HepG2 (cell line): ENCODE measurements around the gene CDC42EP1. TPM values are rescaled to one million over a fixed set of nuclear protein-coding genes. Genes with fewer than 3 reads are reported as not detected.
"Not testable (repeated sequence)": the region's sequence is repeated elsewhere in the genome, so short reads cannot be mapped to it uniquely, and the experiment has no call there.

Experiments
- ATAC-seq: fragments of 200-7000 bp; cut with Tn5 transposase; 3 replicates; pipeline ENCODE4 v1.9.1; 2020; ENCODE audit warnings: mild to moderate bottlenecking, moderate library complexity
- BruUV-seq: library from RNA; stranded (reverse); fragments of 400-500 nt; replicated peaks from 2 replicates; lab custom pipeline; 2021; lab: Mats Ljungman, UMichigan
- CTCF ChIA-PET: fragments of 300-600 bp; formaldehyde crosslinking; extraction: SDS; loops from one replicate; lab custom pipeline; 2021; ENCODE audit warnings: low total read pairs, inconsistent platforms, low intra/inter-chr PET ratio; lab: Yijun Ruan, JAX
- POLR2A ChIA-PET: fragments of 350-600 bp; sonication (Branson Sonifier 250); formaldehyde crosslinking; loops from one replicate; lab custom pipeline; 2020; ENCODE audit warnings: antibody characterized with exemption, inconsistent platforms; lab: Yijun Ruan, JAX
- DNase-seq: peaks from one replicate; pipeline ENCODE4 v3.0.0-alpha.2; 2015; ENCODE audit warnings: low spot score
- FAIRE-seq: peaks from 3 replicates; lab custom pipeline; 2011; peaks lifted over from hg19 to GRCh38; lab: Jason Lieb, UNC
- H2AFZ ChIP-seq: one replicate; pipeline ENCODE4 v1.6.1; 2011; ENCODE audit warnings: low read length, inconsistent platforms
- H3K27ac ChIP-seq: fragments of 300-600 bp; 3 replicates; pipeline ENCODE4 v1.8.0; 2011; ENCODE audit warnings: mixed run types, mild to moderate bottlenecking, mixed read lengths, low read length, inconsistent platforms; ENCODE audit not compliant: insufficient read depth; ENCODE audit errors: extremely low read length
- H3K27me3 ChIP-seq, 2 experiments: fragments of 200-600 bp in 1 of 2; 2 replicates in 1 of 2; 3 replicates in 1 of 2; pipeline versions ENCODE4 v1.6.0 to v1.8.0; 2011; ENCODE audit warnings: low read length in 2 of 2, mild to moderate bottlenecking in 2 of 2, moderate library complexity in 2 of 2, inconsistent platforms in 1 of 2; ENCODE audit not compliant: insufficient read depth in 2 of 2, control insufficient read depth in 1 of 2
- H3K36me3 ChIP-seq, 2 experiments: fragments of 200-600 bp in 1 of 2; replicated peaks in 1 of 2; 2 replicates in 1 of 2; 3 replicates in 1 of 2; pipeline versions ENCODE4 v1.5.1 to v1.8.0; 2011; ENCODE audit warnings: low read length in 2 of 2, inconsistent platforms in 1 of 2; ENCODE audit not compliant: insufficient read depth in 2 of 2, control insufficient read depth in 1 of 2
- H3K4me1 ChIP-seq: 2 replicates; pipeline ENCODE4 v1.5.1; 2012; ENCODE audit warnings: low read length, inconsistent platforms; ENCODE audit not compliant: insufficient read depth
- H3K4me2 ChIP-seq: 2 replicates; pipeline ENCODE4 v1.6.0; 2011; ENCODE audit warnings: low read depth, low read length, inconsistent platforms
- H3K4me3 ChIP-seq, 3 experiments: fragments of 200-600 bp in 1 of 3; sonication (generic), shearing (Covaris generic) in 1 of 3; replicated peaks in 1 of 3; 2 replicates each; pipeline ENCODE4 v1.5.1; 2011 to 2016; ENCODE audit warnings: low read length in 3 of 3, inconsistent platforms in 2 of 3, low read depth in 2 of 3, mild to moderate bottlenecking in 2 of 3, control low read depth in 1 of 3, mixed read lengths in 1 of 3; ENCODE audit not compliant: insufficient read depth in 1 of 3
- H3K79me2 ChIP-seq: one replicate; pipeline ENCODE4 v1.6.1; 2011; ENCODE audit warnings: low read length, inconsistent platforms; ENCODE audit not compliant: insufficient read depth
- H3K9ac ChIP-seq: 2 replicates; pipeline ENCODE4 v1.6.0; 2011; ENCODE audit warnings: mild to moderate bottlenecking, low read depth, low read length, inconsistent platforms; ENCODE audit not compliant: insufficient read depth
- H3K9me3 ChIP-seq: 2 replicates; pipeline ENCODE4 v1.5.1; 2012; ENCODE audit warnings: mild to moderate bottlenecking, low read length
- H4K20me1 ChIP-seq: 2 replicates; pipeline ENCODE4 v1.6.0; 2011; ENCODE audit warnings: inconsistent platforms, mild to moderate bottlenecking, low read length, moderate library complexity; ENCODE audit not compliant: insufficient read depth
- ADNP ChIP-seq: sonication (generic); formaldehyde crosslinking; IDR thresholded peaks from 2 replicates; pipeline ENCODE4 v1.4.0; 2020; ENCODE audit warnings: missing genetic modification reagents
- ASH2L ChIP-seq: fragments of 300-600, 200-600 bp; sonication (generic); IDR thresholded peaks from 2 replicates; pipeline ENCODE4 v1.7.0; 2017; ENCODE audit warnings: low read depth, mild to moderate bottlenecking, moderate library complexity, mixed read lengths, low read length; ENCODE audit not compliant: insufficient read length
- HNF4A ChIP-seq: sonication (generic); formaldehyde crosslinking; IDR thresholded peaks from 2 replicates; pipeline ENCODE4 v1.4.0; 2020; ENCODE audit warnings: missing genetic modification reagents
- HNF4G ChIP-seq, 2 experiments: sonication (generic) in 1 of 2; formaldehyde crosslinking in 1 of 2; IDR thresholded peaks; 2 replicates each; pipeline versions ENCODE4 v1.4.0 to v1.6.1; 2011 to 2020; ENCODE audit warnings: borderline replicate concordance in 2 of 2, low read depth in 2 of 2, mild to moderate bottlenecking in 2 of 2, low read length in 1 of 2, missing genetic modification reagents in 1 of 2, moderate library complexity in 1 of 2
- ZMYM3 ChIP-seq: sonication (generic); formaldehyde crosslinking; IDR thresholded peaks from 2 replicates; pipeline ENCODE4 v1.5.1; 2020; ENCODE audit warnings: mild to moderate bottlenecking, missing genetic modification reagents
- ZNF121 ChIP-seq: sonication (generic); formaldehyde crosslinking; IDR thresholded peaks from 2 replicates; pipeline ENCODE4 v1.5.0; 2020; ENCODE audit warnings: mild to moderate bottlenecking, missing genetic modification reagents
- WGBS: methylation state at CpG from one replicate; pipeline ENCODE4 v1.1.6; 2017; ENCODE audit warnings: low lambda C conversion rate; 5-methylcytosine and 5-hydroxymethylcytosine counted together
- in situ Hi-C: cut with HindIII; loops from 2 replicates; pipeline ENCODE4 v1.10.0; 2017; ENCODE audit warnings: low pct_unique_long_range_greater_than_20kb; ENCODE audit not compliant: extremely low pct_ligation_motif_present
- intact Hi-C: fragments of 100-400 bp; cut with micrococcal nuclease; formaldehyde crosslinking; loops from one replicate; pipeline ENCODE4 v1.10.0; 2022; ENCODE audit not compliant: unreplicated experiment
- polyA plus RNA-seq, 8 experiments: library from polyadenylated mRNA; depleted of rRNA in 3 of 8; stranded (reverse) in 7 of 8; unstranded in 1 of 8; fragments of >200 nt; fragmentation: Illumina TruSeq in 4 of 8; extraction: Trizol in 4 of 8; gene quantifications; 2 replicates each; pipeline versions ENCODE4 v1.2.1 to v1.2.3, GENCODE V29; 2011 to 2016; ENCODE audit warnings: low read depth in 4 of 8, missing spikeins in 1 of 8, mixed read lengths in 1 of 8; ENCODE audit not compliant: insufficient read depth in 1 of 8
- total RNA-seq, 5 experiments: library from RNA; depleted of rRNA; stranded (reverse); fragments of >200 nt; fragmentation: Illumina TruSeq; extraction: Trizol; gene quantifications; 2 replicates each; pipeline ENCODE4 v1.2.3, GENCODE V29; 2016; ENCODE audit warnings: low read depth in 1 of 5

Gene CDC42EP1
- total and polyA plus RNA-seq, 2 of the 13 experiments (the other 11 are each of a cell fraction or from before 2014, with no cell fraction given), result 17.1 to 29.5 TPM

GRCh38 chr22:37602546-37603277 lies 42.4 kb downstream of the CDC42EP1 start:
- intact Hi-C loops, H3K4me3 ChIP-seq, H3K27me3 ChIP-seq, H3K9me3 ChIP-seq, H4K20me1 ChIP-seq, BruUV-seq, FAIRE-seq, H3K36me3 ChIP-seq, H2AFZ ChIP-seq, DNase-seq, H3K9ac ChIP-seq, ATAC-seq, H3K79me2 ChIP-seq, CTCF ChIA-PET: not testable (repeated sequence)
- H3K4me1 ChIP-seq, result peaks cover 48% of the 10 kb centered on the region
- WGBS, result 68% methylated on average over 5 of the region's 5 CpGs
- POLR2A ChIA-PET, result interaction anchor here (0.9 to 2.3 kb wide), 10 partner anchors 10 to 57 kb away, joined by 3 to 10 read pairs (median 4); partner anchors contain the start of gene LGALS2
- TF ChIP-seq ZNF121, result peak; percentile 73; the same call in 1 of the 2 replicates
- peak overlapping the region; percentile 84 for H3K4me2 ChIP-seq
- H3K27ac ChIP-seq, result peak overlapping the region; percentile 68
- in situ Hi-C loops, result loop anchor here (10.0 kb wide), 1 partner anchor 58 kb away; no protein-coding TSS in a partner anchor

- CTCF ChIA-PET, result no interaction called here
- H3K4me1 ChIP-seq, result peaks cover 51% of the 10 kb centered on the region
These were observed 43.8 kb downstream of the CDC42EP1 start for GRCh38 chr22:37604074-37604473.

More at GRCh38 chr22:37604074-37604473, 43.8 kb downstream of the CDC42EP1 start:
- TF ChIP-seq ADNP (CRISPR knock-in tag) (peak; percentile 55; the same call in 1 of the 2 replicates), HNF4A (CRISPR knock-in tag) (0 out of 2 replicates have a peak, but pooled peaks have one; percentile 10), HNF4G (IDR thresholded peaks at IDR 0.05; ENCODE audit: borderline replicate concordance, low read depth, low read length) (peak; percentile 10; the same call in 1 of the 2 replicates), HNF4G (CRISPR knock-in tag; IDR thresholded peaks at IDR 0.05; ENCODE audit: borderline replicate concordance, low read depth) (no peak), ZMYM3 (CRISPR knock-in tag) (peak; percentile 96), ASH2L (no peak)
- TF ChIP-seq, all 625 proteins: peak for 4
- peaks cover 2 to 5% of the 10 kb centered on the region in 2 experiments; a peak in 1 of 5 replicates for H3K27me3 ChIP-seq
- BruUV-seq, result no TSS peak
- H3K9ac ChIP-seq, result no peak overlapping the region
- H3K79me2 ChIP-seq, result peaks cover under 1% of the 10 kb centered on the region
- 27% methylated on average over 6 of the region's 6 CpGs for WGBS
- H3K4me3 ChIP-seq, result no peak overlapping the region
- DNase-seq, result no peak
- no peak overlapping the region for H3K4me2 ChIP-seq
- H4K20me1 ChIP-seq, result no peaks in the 10 kb centered on the region
- no peaks in the 10 kb centered on the region for H3K36me3 ChIP-seq
- H3K27ac ChIP-seq, result no peak overlapping the region
- ATAC-seq, result no peak
- intact Hi-C loops, result no loop called here
- no peak for FAIRE-seq
- in situ Hi-C loops, result loop anchor here (10.0 kb wide), 1 partner anchor 59 kb away; no protein-coding TSS in a partner anchor
- H3K9me3 ChIP-seq, result no peaks in the 10 kb centered on the region
- no peak overlapping the region for H2AFZ ChIP-seq
- POLR2A ChIA-PET, result interaction anchor here (1.3 kb wide), 1 partner anchor 24 kb away, joined by 3 read pairs; the partner anchor contains the start of gene LGALS2
